HG03196 (cell line): ENCODE data around the gene ATP2B2.

Experiments used
- ATAC-seq: cut with Tn5 transposase; IDR thresholded peaks from one replicate; pipeline ENCODE4 v1.9.1; 2021; ENCODE audit not compliant: unreplicated experiment

ATP2B2 gene

DNA sequence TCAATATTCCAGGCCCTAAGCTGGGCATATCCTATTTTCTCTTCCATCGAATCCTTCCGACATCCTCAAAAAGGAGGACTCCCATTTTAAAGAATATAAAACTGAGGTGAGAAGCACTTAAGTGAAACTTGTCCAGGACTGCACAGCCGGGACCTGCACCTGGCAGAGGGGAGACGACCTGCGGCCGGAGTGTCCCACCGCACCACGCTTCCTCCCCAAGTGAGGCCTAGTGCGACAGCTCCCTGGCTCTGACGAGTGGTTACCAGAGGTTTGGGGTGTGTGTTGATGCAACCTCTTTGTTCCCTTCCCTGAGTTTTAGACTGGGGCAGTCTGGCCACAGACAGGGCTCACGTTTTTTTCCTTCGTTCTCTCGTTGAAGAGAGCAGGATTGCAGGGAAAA is 24.9 kb upstream of the ATP2B2 start:
- ATAC-seq = no peak

DNA sequence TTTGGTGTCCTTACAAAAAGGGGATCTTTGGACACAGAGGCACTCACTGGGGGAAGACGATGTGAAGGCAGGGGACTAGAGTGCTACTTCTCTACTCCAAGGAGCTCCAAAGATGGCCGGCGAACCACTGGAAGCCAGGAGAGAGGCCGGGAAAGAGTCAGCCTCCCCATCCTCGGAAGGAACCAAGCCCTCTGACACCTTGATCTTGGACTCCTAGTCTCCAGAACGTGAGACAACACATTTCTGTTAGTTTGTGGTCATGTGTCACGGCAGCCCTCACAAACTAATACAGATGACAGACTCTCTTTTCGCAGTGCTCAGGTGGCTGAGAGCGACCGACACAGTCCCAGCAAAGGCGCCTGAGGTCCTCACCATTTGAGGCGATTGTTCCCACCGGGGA is 24.4 kb upstream of the ATP2B2 start:
- no peak for ATAC-seq

DNA sequence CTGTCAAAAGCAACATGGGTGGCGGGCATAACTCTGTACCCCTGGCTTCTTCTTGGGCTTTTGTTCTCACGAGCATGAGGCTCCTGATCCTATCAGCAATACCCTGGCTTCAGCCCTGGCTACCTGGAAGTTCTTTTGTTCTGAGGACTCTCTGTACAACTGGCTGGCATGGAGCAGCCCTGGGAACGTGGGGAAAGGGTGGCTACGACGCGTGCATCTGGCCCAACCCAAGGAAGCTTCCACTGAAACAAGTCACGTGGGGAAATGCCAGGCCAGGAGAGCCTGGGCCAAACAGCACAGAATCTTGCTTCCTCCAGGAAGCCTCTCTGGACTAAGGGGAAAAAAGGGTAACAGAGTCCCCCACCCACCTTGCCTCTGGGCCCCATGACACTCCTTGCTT is 22.7 kb upstream of the ATP2B2 start:
- no peak for ATAC-seq

DNA sequence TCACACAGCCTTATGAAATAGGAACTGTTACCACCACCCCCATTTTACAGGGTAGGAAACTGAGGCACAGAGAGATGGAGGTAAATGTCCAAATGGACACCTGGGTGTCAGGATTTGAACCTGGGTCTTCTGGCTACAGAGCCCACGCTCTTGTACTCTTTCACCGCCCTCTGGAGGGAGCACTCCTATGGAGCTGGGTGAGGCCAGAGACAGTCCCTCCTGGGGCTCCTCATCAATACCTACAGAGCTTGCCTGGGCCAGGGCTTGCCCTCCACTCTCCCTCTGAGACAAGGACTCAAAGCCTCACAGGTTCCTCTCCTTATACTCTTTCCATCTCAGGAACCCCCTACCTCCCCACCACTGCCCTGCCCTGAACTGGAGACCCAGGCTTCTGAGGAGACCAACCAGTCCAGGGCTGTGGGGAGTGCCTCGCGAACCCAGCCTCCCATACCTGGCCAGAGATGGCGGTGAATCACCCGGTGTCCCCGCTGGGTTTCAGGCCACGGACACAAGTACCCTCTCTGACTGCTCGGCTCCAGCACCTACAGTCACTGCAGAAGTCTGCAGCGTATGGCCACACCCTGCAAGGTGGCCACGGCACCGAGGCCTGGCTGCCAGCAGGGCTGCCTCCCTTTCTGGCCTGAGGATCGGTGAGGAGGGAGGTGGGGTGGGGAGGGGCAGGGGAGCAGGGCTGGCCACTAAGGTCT is 22.1 kb upstream of the ATP2B2 start:
- no peak for ATAC-seq

DNA sequence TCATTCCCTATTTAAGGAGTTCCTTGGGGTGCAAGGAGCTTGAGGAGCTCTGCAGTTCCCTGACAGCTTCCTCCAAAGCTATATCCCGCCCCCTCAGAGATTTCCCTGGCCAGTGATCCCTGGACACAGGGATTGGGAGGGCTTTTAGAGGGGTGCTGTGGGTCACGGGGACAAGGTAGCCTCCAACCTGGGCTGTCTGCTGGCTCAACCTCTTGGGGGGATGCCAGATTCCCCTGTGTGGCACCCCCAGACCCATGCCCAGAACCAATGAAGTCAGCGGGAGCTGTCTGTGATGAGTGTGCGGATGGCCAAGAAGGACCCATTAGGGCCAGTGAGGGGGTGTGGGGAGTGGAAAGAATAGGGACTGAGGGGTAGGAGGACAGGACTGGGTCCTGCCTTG is 21.0 kb upstream of the ATP2B2 start:
- ATAC-seq = no peak

DNA sequence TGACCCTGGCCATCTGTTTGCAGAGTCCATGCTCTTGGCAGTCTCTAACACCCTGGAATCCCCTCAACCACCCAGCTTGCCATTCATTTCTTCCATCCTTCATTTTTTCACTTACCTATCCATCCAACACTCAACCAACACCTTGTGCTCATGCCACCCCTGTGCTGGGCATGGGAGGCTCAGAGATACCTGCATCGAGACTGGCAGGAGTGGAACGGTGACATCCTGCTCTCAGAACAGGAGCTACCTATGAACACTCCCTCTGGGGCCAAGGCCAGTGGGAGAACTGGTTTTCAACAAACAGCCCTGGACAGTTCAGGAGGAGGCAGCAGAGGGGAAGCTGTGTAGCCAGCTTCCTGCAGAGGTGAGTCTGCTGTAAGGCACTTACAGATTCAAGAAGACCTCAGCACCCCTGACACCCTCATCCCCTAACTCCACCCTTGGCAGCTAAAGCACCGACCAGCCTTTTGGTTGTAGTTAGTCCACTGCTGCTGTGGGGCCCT is 19.5 kb upstream of the ATP2B2 start:
- no peak for ATAC-seq

DNA sequence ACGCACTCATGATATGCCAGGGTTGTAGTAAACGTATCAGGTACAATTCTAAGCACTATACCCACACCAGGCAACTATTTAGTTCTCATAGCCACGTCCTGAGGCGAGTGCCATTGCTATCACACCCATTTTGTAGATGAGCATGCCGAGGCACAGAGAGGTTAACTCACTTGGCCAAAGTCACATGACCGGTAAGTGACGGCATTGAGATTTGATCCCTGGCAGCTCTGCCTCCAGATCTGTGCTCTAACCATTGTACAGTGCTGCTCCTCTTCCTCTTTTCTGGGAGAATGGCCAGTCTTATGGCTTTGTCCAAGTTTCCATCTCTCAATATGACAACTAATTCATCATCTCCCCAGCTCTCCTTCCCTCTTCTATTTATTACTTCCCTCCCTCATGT is 18.9 kb upstream of the ATP2B2 start:
- ATAC-seq = no peak

DNA sequence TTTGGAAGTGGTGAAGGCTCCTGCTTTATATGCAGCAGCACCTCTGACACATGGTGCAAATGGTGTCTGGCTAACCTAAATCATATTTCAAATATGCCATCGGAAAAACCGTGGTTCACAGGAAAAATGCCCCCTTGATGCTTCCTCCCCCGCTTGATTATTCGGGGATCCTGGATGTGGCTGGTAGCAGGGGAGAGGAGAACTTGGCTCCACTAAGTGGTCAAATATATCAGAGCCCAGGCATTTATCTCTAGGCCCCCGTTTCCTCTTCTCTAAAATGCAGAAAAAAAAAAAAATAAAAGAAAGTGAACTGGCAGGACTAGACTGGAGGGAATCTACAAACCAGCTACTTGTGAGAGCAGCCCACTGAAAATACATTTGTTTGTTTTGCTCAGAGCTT is 18.2 kb upstream of the ATP2B2 start:
- ATAC-seq = no peak

DNA sequence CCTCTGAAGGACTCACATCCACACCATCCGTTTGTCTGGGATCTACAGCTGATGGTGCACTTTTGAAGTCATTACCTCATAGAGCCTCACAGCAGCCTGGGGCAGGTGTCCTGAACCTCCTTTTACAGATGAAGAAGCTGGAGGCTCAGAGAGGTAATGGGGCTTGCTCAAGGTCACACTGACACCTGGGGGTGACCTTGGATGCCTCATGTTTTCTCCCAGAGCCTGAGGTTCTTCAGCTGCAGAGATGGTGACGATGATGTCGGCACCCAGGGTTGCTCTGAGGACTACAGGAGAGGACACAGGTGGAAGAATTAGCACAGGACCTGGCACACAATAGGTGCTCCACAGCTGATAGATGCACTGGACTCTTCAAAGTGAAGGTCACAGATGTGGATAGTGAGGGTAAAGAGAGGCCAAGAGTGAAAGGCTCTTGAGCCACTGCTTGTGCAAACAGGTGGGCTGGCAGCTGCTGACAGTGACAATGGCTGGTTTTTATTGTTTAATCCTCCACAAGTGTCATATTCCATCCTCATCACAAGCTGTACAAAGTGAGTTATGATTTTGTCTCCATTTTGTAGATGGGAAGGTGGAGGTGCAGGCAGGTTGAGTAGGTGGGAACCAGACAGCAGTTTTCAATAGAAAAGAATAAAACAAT is 17.4 kb upstream of the ATP2B2 start:
- no peak for ATAC-seq

DNA sequence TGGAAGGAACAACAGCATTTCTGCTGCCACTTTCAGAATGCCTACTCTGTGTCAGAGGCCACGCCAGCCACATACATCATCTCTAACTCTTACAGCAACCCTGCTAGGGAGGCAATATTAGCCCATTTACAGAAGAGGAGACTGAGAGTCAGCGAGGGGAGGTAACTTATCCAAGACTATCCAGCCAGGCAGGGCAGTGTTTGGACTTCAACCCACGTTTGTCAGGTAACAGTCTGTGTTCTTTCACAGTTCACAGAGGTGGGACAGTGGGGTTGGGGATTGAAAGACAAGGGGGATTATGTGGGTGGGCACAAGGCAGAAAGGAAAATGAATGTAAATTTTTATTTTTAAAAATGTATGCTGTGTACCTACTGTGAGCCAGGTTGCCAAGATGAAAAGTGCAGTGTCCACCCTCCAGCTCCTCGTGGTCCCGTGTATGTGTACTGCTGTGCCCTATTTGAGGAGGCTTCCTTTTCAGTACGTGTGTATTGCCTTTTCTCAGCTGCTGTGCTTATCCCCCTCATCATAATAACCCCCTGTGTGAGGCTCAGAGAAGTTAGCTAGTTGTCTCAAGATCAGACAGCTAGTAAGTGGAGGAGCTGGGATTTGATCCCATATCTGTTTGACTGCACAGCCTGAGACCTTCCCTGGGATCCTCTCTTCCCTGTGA is 16.5 kb upstream of the ATP2B2 start:
- ATAC-seq = no peak

DNA sequence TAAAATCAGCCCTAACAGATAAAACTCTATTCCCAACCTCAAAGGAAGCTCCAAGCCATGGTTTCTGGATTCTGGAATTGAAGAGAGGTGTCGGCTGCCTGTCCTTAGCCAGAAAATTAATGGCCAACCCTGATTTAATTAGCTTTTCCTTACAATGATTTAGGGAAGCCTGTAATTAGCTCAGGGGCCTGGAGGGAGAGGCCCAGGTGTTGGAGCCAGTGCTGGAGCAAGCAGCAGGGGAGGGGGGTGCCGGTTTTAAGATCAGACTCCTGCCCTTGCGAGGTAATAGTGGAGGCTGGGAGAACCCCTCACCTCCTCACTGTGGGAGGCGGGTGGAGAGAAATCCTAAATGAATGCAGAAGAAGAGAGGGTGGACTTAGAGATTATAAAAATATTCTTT is 14.7 kb upstream of the ATP2B2 start:
- ATAC-seq = no peak

DNA sequence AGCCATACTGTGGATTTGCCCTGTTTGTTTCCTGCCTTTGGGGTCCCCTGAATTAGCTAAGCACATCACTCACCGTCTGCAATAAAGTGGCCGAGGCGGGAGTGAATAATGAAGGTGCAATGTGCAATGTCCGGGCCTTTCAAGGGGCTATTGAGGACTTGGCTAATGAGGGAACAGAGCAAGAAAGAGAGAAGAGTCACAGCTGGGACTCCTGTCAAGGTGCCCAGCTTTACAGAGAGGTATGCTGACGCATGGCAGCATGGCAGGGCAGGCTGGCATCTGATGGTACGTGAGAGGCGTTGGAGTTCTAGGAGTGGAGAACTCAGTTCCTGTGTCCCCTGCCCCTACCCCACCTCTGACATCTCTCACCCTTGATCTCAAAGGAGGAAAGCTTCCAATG is 13.8 kb upstream of the ATP2B2 start:
- no peak for ATAC-seq

DNA sequence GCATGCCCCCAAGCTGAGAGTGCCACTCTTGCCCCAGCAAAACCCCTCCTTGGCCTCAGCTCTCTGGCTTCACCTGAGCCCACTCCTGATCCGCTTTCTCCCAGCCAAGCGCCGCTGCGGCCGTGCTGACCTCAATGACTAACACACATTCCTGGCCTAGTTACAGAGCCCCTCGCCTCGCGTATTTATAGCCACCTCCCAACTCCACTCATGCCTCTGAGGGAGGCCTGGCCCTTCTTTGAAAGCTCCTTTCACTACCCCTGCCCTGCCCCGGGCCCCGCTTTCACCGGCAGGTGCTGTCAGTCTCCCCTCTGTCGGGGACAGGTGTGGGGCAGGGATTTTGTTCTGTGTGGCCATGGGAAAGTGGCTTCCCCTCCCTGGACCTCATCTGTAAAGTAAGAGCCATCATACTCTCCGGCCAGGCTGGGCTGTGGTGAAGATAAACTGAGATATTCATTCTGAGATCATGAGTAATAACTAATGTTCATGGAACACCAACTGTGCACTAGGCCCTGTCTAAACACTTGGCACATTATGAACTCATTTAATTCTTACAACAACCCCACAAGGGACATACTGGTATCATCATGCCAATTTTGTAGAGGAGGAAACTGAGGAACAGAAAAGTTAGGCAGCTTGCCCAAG is 13.2 kb upstream of the ATP2B2 start:
- ATAC-seq = no peak

DNA sequence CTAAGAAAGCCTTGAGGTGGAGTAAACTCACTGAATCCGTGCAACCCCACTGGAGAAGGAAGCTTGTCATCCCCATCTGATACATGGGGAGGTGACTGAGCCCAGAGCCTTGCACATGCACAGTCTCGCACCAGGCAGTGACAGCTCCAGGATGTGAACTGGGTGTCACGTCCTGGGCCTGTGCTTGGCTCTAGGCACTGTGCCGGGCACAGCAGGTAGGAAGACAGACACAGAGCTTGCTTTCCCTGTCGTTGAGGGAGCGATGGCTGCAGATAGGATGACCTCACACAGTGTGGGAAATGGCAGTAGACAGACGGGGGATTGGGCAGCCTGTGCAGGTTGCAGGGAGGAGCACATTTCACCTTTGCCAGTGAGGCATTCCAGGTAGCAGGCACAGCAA is 12.2 kb upstream of the ATP2B2 start:
- ATAC-seq = no peak

DNA sequence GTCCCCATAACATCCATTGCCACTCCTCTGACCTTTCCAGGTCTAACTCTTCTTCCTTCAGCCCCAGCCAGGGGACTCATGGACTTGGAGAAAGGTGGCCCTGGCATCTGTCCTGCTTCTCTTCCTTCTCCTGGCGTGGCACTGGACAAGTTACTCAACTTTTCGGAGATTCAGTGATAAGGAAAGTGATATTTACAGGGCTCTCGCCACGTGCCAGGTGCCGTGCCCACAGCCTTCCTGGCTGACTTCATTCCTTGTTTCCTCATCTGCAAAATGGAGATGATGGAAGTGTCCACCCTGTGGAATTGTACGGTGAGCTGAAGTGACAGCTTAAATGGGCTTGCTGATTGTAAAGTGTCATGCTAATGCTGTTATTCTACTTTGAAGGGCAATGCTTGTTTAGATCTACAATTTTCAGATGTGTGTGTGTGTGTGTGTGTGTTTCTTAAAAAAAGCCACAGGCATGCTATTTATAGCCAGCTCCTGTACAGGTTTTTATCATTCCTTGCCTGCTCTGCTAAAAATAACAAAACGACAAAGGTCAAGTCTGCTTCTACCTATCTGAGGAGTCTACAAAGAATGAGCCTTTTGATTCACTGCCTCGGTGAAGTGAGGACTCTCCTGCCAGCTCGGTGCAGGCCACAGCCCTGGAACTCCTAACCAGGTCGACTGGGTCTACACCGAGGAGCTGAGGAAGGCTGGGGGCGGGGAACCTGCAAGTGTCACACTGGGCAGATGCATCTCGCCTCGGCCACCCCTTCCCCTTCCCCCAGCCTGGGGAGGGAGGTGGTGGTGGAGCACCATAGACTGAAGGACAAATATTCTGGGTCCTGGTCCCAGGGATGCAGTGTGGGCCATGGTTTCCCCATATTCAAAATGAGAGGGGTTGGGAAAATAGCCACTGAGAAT is 11.4 kb upstream of the ATP2B2 start:
- ATAC-seq = no peak

DNA sequence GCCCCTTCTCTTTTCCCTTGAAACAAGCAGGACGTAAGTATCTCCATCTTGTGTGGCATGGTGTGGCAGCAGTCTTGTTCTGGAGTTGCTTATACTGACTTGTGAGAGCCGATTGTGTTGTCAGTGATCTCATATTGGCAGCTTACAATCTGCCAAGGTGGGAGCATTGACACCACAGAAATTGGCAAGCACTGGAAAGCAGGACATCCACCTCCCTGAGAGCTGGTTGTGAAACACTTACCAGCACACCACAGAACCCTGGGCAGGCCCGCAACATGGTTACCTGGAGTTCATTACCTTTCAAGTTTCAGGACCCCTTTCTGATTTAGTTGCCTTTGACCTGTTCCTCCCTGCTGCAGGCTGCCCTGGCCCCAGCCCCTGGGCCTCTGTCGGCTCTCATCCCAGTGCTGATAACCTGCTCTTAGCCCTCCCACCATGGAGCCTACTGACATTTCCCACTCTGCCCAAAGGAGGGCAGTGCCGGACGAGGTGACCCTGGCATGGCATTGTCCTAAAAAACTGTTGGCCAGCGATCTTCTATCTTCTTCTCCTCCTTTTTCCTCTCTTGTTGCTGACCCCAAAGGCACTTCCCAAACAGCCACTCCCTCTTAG is 10.6 kb upstream of the ATP2B2 start:
- ATAC-seq = no peak

DNA sequence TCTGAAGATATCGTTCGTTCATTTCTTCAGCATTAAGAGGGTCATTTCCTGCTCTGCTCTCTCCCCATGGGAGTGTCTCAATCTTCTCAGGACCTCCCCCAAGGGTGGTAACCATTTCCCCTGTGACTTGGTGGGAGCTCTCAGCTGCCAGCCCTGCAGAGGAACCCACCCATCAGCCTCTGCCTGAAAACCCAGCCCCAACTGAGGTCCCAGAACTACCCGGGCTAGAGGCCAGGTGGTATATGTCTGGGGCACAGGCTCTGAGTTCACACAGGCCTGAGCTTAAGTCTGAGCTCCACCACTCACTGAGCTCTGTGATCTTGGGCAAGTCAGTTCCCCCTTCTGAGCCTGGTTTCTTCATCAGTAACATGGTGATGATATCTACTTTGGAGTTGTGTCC is 10.0 kb upstream of the ATP2B2 start:
- no peak for ATAC-seq

DNA sequence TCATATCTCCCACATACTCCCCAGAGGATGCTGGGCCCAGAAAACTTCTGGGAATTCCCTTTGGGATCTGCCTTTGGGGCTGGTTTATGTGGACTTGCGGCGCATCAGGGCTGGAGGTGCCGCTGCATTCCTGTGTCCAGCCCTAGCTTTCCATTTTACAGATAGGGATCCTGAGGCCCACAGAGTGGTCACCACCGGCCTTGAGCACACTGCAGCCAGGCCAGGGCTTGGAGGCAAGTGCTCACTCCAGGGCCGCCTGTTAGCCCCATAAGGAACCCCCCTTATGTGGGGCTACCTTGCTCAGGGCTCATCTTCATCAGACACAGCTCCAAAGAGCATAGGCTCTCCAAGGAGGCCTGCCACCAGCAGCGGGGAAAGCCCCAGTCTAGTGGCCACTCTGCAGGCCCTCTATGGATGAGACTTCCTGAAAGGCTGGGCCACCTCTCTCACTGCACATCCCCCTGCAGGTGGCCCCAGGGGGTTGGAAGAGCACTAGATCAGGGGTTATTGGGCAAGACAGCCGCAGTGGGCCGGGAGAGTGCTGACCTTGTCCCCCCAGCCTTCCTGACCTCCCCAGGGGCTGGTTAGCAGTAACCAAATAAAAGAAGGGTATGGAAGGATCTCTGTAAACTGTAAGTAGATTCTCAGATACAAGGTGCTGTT is 9.2 kb upstream of the ATP2B2 start:
- no peak for ATAC-seq

DNA sequence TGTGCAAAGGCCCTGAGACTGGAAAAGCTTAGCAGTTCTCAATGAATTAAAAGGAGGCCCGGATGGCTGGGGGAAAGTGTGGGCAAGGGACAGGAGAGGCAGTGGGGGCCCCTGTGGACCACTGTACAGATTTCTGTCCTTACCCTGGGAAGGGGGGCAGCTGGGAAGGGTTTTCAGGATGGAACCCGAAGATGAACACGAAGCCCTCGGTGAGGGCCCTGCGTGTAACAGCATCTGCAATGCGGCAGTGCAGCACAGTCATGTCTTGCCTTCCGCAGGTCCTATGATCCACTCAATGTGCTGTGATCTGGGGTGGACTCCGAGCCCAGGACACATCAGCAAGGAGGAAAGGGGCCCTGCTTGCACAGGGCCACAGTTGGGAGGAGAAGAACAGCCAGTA is 7.9 kb upstream of the ATP2B2 start:
- no peak for ATAC-seq

DNA sequence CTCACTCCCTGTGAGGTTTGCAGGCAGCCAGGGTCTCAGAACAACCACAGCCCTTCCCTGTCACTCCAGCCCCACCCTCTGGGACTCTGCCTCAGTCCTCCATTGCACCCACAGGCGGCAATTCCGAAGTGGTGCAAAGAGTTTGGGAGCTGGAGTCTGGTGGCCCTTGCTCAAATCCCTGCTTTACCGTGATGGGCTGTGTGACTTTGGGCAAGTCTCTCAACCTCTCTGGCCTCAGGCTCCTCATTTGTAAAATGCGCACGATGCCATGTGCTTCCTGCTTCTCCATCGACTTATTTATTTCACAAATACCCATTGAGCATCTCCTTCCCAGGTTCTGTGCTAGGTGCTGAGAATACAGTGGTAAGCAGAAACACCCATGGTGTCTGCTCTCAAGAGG is 7.3 kb upstream of the ATP2B2 start:
- ATAC-seq = no peak
